Neuronal stem cell (in vitro differentiated cells): ENCODE measurements around the gene BBS9.

Source experiments
- DNase-seq: peaks from one replicate; pipeline ENCODE4 v3.0.0-alpha.2; 2013; ENCODE audit warnings: low spot score
- H2AFZ ChIP-seq: one replicate; pipeline ENCODE4 v1.6.1; 2013; ENCODE audit warnings: mild to moderate bottlenecking, low read length, inconsistent platforms
- H2AK5ac ChIP-seq: 2 replicates; pipeline ENCODE4 v1.6.1; 2013; ENCODE audit warnings: low read depth, mild to moderate bottlenecking, inconsistent platforms, low read length, moderate library complexity, mixed read lengths
- H2BK120ac ChIP-seq: 2 replicates; pipeline ENCODE4 v1.6.1; 2013; ENCODE audit warnings: low read depth, mild to moderate bottlenecking, inconsistent platforms, low read length, moderate library complexity, mixed read lengths
- H2BK12ac ChIP-seq: one replicate; pipeline ENCODE4 v1.6.1; 2013; ENCODE audit warnings: low read length, inconsistent platforms
- H2BK15ac ChIP-seq: 2 replicates; pipeline ENCODE4 v1.6.1; 2013; ENCODE audit warnings: mild to moderate bottlenecking, low read length, inconsistent platforms, mixed read lengths
- H2BK5ac ChIP-seq: one replicate; pipeline ENCODE4 v1.6.1; 2013; ENCODE audit warnings: inconsistent platforms, mild to moderate bottlenecking, low read length, moderate library complexity
- H3K14ac ChIP-seq: one replicate; pipeline ENCODE4 v1.6.1; 2013; ENCODE audit warnings: low read length, inconsistent platforms
- H3K18ac ChIP-seq: 2 replicates; pipeline ENCODE4 v1.6.1; 2013; ENCODE audit warnings: low read length, inconsistent platforms
- H3K23ac ChIP-seq: 2 replicates; pipeline ENCODE4 v1.6.1; 2013; ENCODE audit warnings: low read depth, mild to moderate bottlenecking, mixed read lengths, low read length, inconsistent platforms; ENCODE audit not compliant: poor library complexity
- H3K27ac ChIP-seq: replicated peaks from 3 replicates; pipeline ENCODE4 v1.5.1; 2013; ENCODE audit warnings: low read length, inconsistent platforms
- H3K27me3 ChIP-seq, 3 experiments: 2 replicates each; pipeline ENCODE4 v1.6.1; 2013; ENCODE audit warnings: low read length in 3 of 3, mild to moderate bottlenecking in 2 of 3, inconsistent platforms in 1 of 3, low read depth in 1 of 3, mixed read lengths in 1 of 3, moderate library complexity in 1 of 3; ENCODE audit not compliant: control insufficient read depth in 3 of 3, insufficient read depth in 3 of 3
- H3K36me3 ChIP-seq, 2 donors: replicated peaks in 1 of 2; 2 replicates each; pipeline ENCODE4 v1.6.1; 2013; ENCODE audit warnings: low read length in 2 of 2; ENCODE audit not compliant: control insufficient read depth in 2 of 2, insufficient read depth in 2 of 2
- H3K4ac ChIP-seq: 2 replicates; pipeline ENCODE4 v1.6.1; 2013; ENCODE audit warnings: inconsistent platforms, mild to moderate bottlenecking, low read length, moderate library complexity
- H3K4me1 ChIP-seq, 2 donors: 1 replicate in 1 of 2; 2 replicates in 1 of 2; pipeline ENCODE4 v1.6.1; 2013; ENCODE audit warnings: low read length in 2 of 2, low read depth in 1 of 2; ENCODE audit not compliant: control insufficient read depth in 2 of 2, insufficient read depth in 1 of 2
- H3K4me2 ChIP-seq: one replicate; pipeline ENCODE4 v1.6.1; 2013; ENCODE audit warnings: mild to moderate bottlenecking, low read length, inconsistent platforms; ENCODE audit not compliant: insufficient read depth, poor library complexity, severe bottlenecking
- H3K4me3 ChIP-seq, 2 donors: 2 replicates each; pipeline ENCODE4 v1.5.1; 2013; ENCODE audit warnings: low read length in 2 of 2, mild to moderate bottlenecking in 2 of 2, inconsistent platforms in 1 of 2, moderate library complexity in 1 of 2
- H3K79me1 ChIP-seq: one replicate; pipeline ENCODE4 v1.6.1; 2013; ENCODE audit warnings: low read depth, mild to moderate bottlenecking, inconsistent platforms, low read length, moderate library complexity
- H3K9ac ChIP-seq: one replicate; pipeline ENCODE4 v1.6.1; 2013; ENCODE audit warnings: mild to moderate bottlenecking, low read depth, low read length, inconsistent platforms; ENCODE audit not compliant: poor library complexity
- H3K9me3 ChIP-seq, 2 donors: replicated peaks in 1 of 2; 2 replicates each; pipeline versions ENCODE3 to v1.6.1; 2013; ENCODE audit warnings: low read length in 2 of 2, mild to moderate bottlenecking in 2 of 2, inconsistent platforms in 1 of 2, low read depth in 1 of 2, mixed read lengths in 1 of 2, moderate library complexity in 1 of 2; ENCODE audit not compliant: control insufficient read depth in 2 of 2, insufficient read depth in 1 of 2
- H4K8ac ChIP-seq: one replicate; pipeline ENCODE4 v1.6.1; 2013; ENCODE audit warnings: low read depth, mild to moderate bottlenecking, inconsistent platforms, low read length, moderate library complexity
- H4K91ac ChIP-seq: one replicate; pipeline ENCODE4 v1.6.1; 2013; ENCODE audit warnings: low read length, low read depth, mild to moderate bottlenecking, inconsistent platforms; ENCODE audit not compliant: poor library complexity
- WGBS, 2 donors: extraction: QIAGEN DNeasy Blood & Tissue Kit; methylation state at CpG; one replicate each; pipeline ENCODE4 v1.1.7; 2013; ENCODE audit warnings: missing lambda C conversion rate in 2 of 2, mixed read lengths in 1 of 2; ENCODE audit not compliant: insufficient read length in 2 of 2, insufficient replicate concordance in 1 of 2; ENCODE audit errors: extremely low coverage in 2 of 2; 5-methylcytosine and 5-hydroxymethylcytosine counted together

BBS9 gene

DNA sequence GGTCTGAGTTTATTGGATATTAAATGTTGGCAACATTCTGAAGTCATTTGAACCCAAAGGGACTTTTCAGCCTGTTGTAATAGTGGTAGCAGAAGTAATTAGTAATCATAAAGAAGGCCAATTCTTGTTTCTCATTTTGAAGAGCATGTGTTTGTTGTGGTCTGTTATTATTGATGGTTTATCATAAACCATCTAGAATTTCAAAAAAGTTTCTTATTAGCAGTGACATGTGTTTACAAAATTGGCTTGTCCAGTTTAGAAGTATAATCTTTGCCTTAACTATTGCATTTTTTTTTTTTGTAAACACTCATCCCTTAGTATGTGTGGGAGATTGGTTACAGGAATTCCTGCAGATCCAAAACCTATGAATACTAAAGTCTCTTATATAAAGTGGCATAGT is 177.8 kb downstream of the BBS9 start:
- Histone ChIP-seq H2BK15ac (no peak overlapping the region), H2AK5ac (no peak overlapping the region), H3K36me3 (no peaks in the 10 kb centered on the region), H3K4ac (no peak overlapping the region), H3K4me3 (no peak overlapping the region), H3K18ac (no peak overlapping the region), H3K9ac (no peak overlapping the region), H4K8ac (no peak overlapping the region), H3K27me3 (no peaks in the 10 kb centered on the region), H2BK12ac (no peak overlapping the region), H3K9me3 (no peaks in the 10 kb centered on the region), H3K4me2 (no peak overlapping the region), H2AFZ (no peak overlapping the region), H3K4me1 (no peaks in the 10 kb centered on the region), H3K79me1 (no peaks in the 10 kb centered on the region), H2BK120ac (no peak overlapping the region), H4K91ac (no peak overlapping the region), H2BK5ac (no peak overlapping the region), H3K14ac (no peak overlapping the region), H3K23ac (no peak overlapping the region), H3K27ac (no peak overlapping the region)
- no peak for DNase-seq

DNA sequence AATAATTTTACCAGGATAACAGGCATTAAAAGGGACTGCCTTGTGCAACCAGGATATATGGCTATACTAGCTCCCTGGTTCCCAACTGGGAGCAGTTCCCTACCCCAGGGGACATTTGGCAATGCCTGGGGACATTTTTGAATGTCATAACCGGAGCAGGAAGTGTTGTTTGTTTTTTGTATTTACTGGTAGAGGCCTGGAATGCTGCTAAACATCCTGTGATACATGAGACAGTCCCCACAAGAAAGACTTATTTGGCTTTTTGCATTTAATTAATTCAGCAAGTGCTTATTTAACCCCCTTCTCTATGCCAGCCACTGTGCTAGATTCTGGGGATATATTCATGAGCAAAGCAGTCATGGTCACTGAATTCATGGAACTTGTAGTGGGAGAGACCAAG is 181.2 kb downstream of the BBS9 start:
- no peak overlapping the region for H3K23ac ChIP-seq
- H2BK15ac ChIP-seq, result no peak overlapping the region
- no peaks in the 10 kb centered on the region for H3K79me1 ChIP-seq
- H2BK5ac ChIP-seq, result no peak overlapping the region
- no peaks in the 10 kb centered on the region for H3K27me3 ChIP-seq
- no peaks in the 10 kb centered on the region for H3K4me1 ChIP-seq
- H3K4me3 ChIP-seq, result no peak overlapping the region
- H3K9ac ChIP-seq, result no peak overlapping the region
- no peak overlapping the region for H4K8ac ChIP-seq
- H2BK12ac ChIP-seq, result no peak overlapping the region
- no peak for DNase-seq
- no peak overlapping the region for H2AFZ ChIP-seq
- no peak overlapping the region for H3K18ac ChIP-seq
- no peak overlapping the region for H3K14ac ChIP-seq
- H3K36me3 ChIP-seq, result no peaks in the 10 kb centered on the region
- no peak overlapping the region for H4K91ac ChIP-seq
- no peak overlapping the region for H2AK5ac ChIP-seq
- H3K4ac ChIP-seq, result no peak overlapping the region
- no CpG with 5 or more reads among the region's 1 CpG for WGBS, 2 donors
- no peak overlapping the region for H3K4me2 ChIP-seq
- H2BK120ac ChIP-seq, result no peak overlapping the region
- no peak overlapping the region for H3K27ac ChIP-seq
- H3K9me3 ChIP-seq, result no peaks in the 10 kb centered on the region

DNA sequence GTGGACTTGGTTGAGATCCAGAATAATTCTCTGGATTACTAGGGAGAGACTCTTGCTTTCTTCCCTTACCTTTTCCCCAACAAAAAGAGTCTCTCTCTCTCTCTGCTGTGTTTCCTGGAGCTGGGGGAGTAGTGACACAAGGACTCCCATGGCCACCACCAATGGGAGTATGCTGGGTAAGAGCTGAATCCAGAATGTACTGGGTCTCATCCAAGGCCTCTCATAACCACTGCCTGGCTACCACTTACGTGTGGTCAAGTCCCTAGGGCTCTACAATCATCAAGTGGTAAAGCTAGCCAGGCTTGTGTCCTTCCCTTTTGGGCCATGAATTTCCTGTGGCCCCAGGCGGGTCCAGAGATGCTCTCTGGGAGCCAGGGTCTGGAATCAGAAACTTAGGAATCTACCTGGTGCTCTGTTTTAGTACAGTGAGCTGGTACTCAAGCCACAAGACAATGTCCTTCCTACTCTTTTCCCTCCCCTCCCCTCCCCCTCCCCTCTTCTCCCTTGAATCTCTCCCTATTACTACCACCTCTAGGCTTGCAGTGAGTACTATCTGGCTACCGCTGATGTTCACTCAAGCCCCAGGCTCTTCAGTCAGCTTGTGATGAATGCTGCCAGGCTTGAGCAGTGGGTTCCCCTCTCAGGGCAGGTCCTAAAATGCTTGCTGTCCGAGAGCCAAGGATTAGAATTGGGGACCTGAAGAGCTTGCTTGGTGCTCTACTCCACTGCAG is 196.6 kb downstream of the BBS9 start:
- Histone ChIP-seq H3K79me1 (no peaks in the 10 kb centered on the region), H3K9ac (no peak overlapping the region), H3K4me1 (no peaks in the 10 kb centered on the region), H3K36me3 (no peaks in the 10 kb centered on the region), H3K4ac (no peak overlapping the region), H3K4me3 (no peak overlapping the region), H2BK12ac (no peak overlapping the region), H2AFZ (no peak overlapping the region), H3K18ac (no peak overlapping the region), H3K4me2 (no peak overlapping the region), H3K27ac (no peak overlapping the region), H2BK120ac (no peak overlapping the region), H2BK15ac (no peak overlapping the region), H4K8ac (no peak overlapping the region), H3K23ac (no peak overlapping the region), H4K91ac (no peak overlapping the region), H3K27me3 (no peaks in the 10 kb centered on the region), H3K9me3 (no peaks in the 10 kb centered on the region), H2AK5ac (no peak overlapping the region), H2BK5ac (no peak overlapping the region), H3K14ac (no peak overlapping the region)
- no CpG with 5 or more reads among the region's 4 CpGs for WGBS, 2 donors
- DNase-seq, result no peak

DNA sequence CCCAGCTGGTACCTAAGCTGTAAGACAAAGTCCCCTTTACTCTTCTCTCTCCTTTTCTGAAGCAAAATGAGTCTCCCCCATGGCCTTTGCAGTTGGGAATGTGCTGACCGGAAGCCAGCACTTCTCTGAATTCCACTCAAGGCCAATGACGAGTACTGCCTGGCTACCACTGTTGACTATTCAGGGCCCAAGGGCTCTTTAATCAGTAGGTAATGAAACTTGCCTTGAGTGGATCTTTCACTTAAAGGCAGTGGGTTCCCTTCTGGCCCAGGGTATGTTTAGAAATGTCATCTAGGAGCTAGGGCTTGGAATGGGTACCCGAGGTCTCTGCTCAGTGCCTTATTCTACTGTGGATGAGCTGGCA is 197.1 kb downstream of the BBS9 start:
- Histone ChIP-seq H3K79me1 (no peaks in the 10 kb centered on the region), H3K27me3 (no peaks in the 10 kb centered on the region), H3K4me3 (no peak overlapping the region), H4K91ac (no peak overlapping the region), H3K9me3 (no peaks in the 10 kb centered on the region), H3K18ac (no peak overlapping the region), H3K14ac (no peak overlapping the region), H3K4me1 (no peaks in the 10 kb centered on the region), H2AK5ac (no peak overlapping the region), H3K23ac (no peak overlapping the region), H4K8ac (no peak overlapping the region), H2BK12ac (no peak overlapping the region), H3K27ac (no peak overlapping the region), H3K36me3 (no peaks in the 10 kb centered on the region), H2AFZ (no peak overlapping the region), H3K9ac (no peak overlapping the region), H3K4me2 (no peak overlapping the region), H2BK5ac (no peak overlapping the region), H2BK15ac (no peak overlapping the region), H2BK120ac (no peak overlapping the region), H3K4ac (no peak overlapping the region)
- DNase-seq, result no peak
- no CpG with 5 or more reads among the region's 3 CpGs for WGBS, 2 donors
